Activated CD4-positive, alpha-beta memory T cell treated with anti-CD3 and anti-CD28 coated beads, Interleukin-2, amount 10 ng/mL, durations not matched to agents 7 days and 5 days (primary cell): ENCODE results near the gene PRKN. TPM values are rescaled to one million over a fixed set of nuclear protein-coding genes. Genes with fewer than 3 reads are reported as not detected.

Experiments
- CTCF ChIA-PET: fragments of 350-600 bp; sonication (Branson Sonifier 250); formaldehyde crosslinking; loops from one replicate; lab custom pipeline; 2021; ENCODE audit warnings: antibody characterized with exemption, inconsistent platforms; lab: Charles Lee
- POLR2A ChIA-PET: fragments of 350-600 bp; sonication (Branson Sonifier 250); formaldehyde crosslinking; loops from one replicate; lab custom pipeline; 2021; ENCODE audit warnings: antibody characterized with exemption; lab: Charles Lee
- DNase-seq: peaks from one replicate; pipeline ENCODE4 v3.0.0-alpha.2; 2020
- H3K27ac Mint-ChIP-seq: one replicate; pipeline ENCODE4 v1.8.0; 2021; ENCODE audit warnings: mild to moderate bottlenecking, mixed read lengths
- H3K27me3 Mint-ChIP-seq: one replicate; pipeline ENCODE4 v1.8.0; 2021; ENCODE audit warnings: mixed read lengths
- H3K36me3 Mint-ChIP-seq: one replicate; pipeline ENCODE4 v1.8.0; 2021; ENCODE audit warnings: low read depth, mixed read lengths
- H3K4me1 Mint-ChIP-seq: one replicate; pipeline ENCODE4 v1.8.0; 2021; ENCODE audit warnings: mixed read lengths
- H3K4me3 Mint-ChIP-seq: one replicate; pipeline ENCODE4 v1.8.0; 2021; ENCODE audit warnings: mild to moderate bottlenecking, mixed read lengths
- H3K9me3 Mint-ChIP-seq: one replicate; pipeline ENCODE4 v1.8.0; 2021; ENCODE audit warnings: mixed read lengths
- total RNA-seq, 2 experiments: library from RNA; stranded (reverse); gene quantifications; one replicate each; pipeline ENCODE4 v1.2.3, GENCODE V29; 2021

The PRKN gene
- total RNA-seq, 2 experiments from 2014 or later, result 0.13 to 0.43 TPM

- CTCF ChIA-PET, result interaction anchor here (1.6 kb wide), 1 partner anchor 16 kb away, joined by 4 read pairs; no protein-coding TSS in a partner anchor
- POLR2A ChIA-PET, result no interaction called here
Observed at GRCh38 chr6:161463071-161463470, 1264.5 kb downstream of the PRKN start.

GRCh38 chr6:161462148-161462547 lies 1265.4 kb downstream of the PRKN start:
- no peaks in the 10 kb centered on the region for H3K9me3 Mint-ChIP-seq
- H3K4me1 Mint-ChIP-seq, result peaks cover 22% of the 10 kb centered on the region
- POLR2A ChIA-PET, result no interaction called here
- CTCF ChIA-PET, result interaction anchor here (0.9 to 1.6 kb wide), 3 partner anchors 15 to 998 kb away, joined by 4 to 5 read pairs (median 4); no protein-coding TSS in a partner anchor
- H3K36me3 Mint-ChIP-seq, result no peaks in the 10 kb centered on the region
- H3K4me3 Mint-ChIP-seq, result no peak overlapping the region
- no peak overlapping the region for H3K27ac Mint-ChIP-seq
- H3K27me3 Mint-ChIP-seq, result no peaks in the 10 kb centered on the region
- no peak for DNase-seq

More at GRCh38 chr6:161463071-161463470, 1264.5 kb downstream of the PRKN start:
- no peak for DNase-seq
- Mint-ChIP-seq H3K9me3 (no peaks in the 10 kb centered on the region), H3K27me3 (no peaks in the 10 kb centered on the region), H3K36me3 (no peaks in the 10 kb centered on the region), H3K4me3 (no peak overlapping the region), H3K27ac (no peak overlapping the region), H3K4me1 (peaks cover 15% of the 10 kb centered on the region)

- peaks cover 22% of the 10 kb centered on the region for H3K4me1 Mint-ChIP-seq
- no peaks in the 10 kb centered on the region for H3K27me3 Mint-ChIP-seq
- no peaks in the 10 kb centered on the region for H3K9me3 Mint-ChIP-seq
- no peak overlapping the region for H3K27ac Mint-ChIP-seq
- CTCF ChIA-PET, result interaction anchor here (0.7 to 1.5 kb wide), 3 partner anchors 17 to 41 kb away, joined by 3 to 6 read pairs (median 5); no protein-coding TSS in a partner anchor
- no peak overlapping the region for H3K4me3 Mint-ChIP-seq
- POLR2A ChIA-PET, result no interaction called here
- peak; percentile 21 for DNase-seq
- no peaks in the 10 kb centered on the region for H3K36me3 Mint-ChIP-seq
Observed at GRCh38 chr6:161459008-161459615, 1268.5 kb downstream of the PRKN start.

GRCh38 chr6:161458201-161458951 lies 1269.2 kb downstream of the PRKN start:
- no peak for DNase-seq
- Mint-ChIP-seq H3K4me1 (peaks cover 22% of the 10 kb centered on the region), H3K9me3 (no peaks in the 10 kb centered on the region), H3K27ac (no peak overlapping the region), H3K36me3 (no peaks in the 10 kb centered on the region), H3K4me3 (no peak overlapping the region), H3K27me3 (no peaks in the 10 kb centered on the region)
- CTCF ChIA-PET, result interaction anchor here (1.1 to 1.5 kb wide), 2 partner anchors 28 to 40 kb away, joined by 5 to 6 read pairs; no protein-coding TSS in a partner anchor
- POLR2A ChIA-PET, result no interaction called here

GRCh38 chr6:161455848-161456247 lies 1271.7 kb downstream of the PRKN start:
- CTCF ChIA-PET, result interaction anchor here (1.8 kb wide), 1 partner anchor 37 kb away, joined by 7 read pairs; no protein-coding TSS in a partner anchor
- no peak overlapping the region for H3K4me3 Mint-ChIP-seq
- no peaks in the 10 kb centered on the region for H3K9me3 Mint-ChIP-seq
- H3K27me3 Mint-ChIP-seq, result no peaks in the 10 kb centered on the region
- peaks cover 22% of the 10 kb centered on the region for H3K4me1 Mint-ChIP-seq
- no peaks in the 10 kb centered on the region for H3K36me3 Mint-ChIP-seq
- POLR2A ChIA-PET, result no interaction called here
- DNase-seq, result no peak
- H3K27ac Mint-ChIP-seq, result no peak overlapping the region

- Mint-ChIP-seq H3K36me3 (no peaks in the 10 kb centered on the region), H3K4me1 (peaks cover 11% of the 10 kb centered on the region), H3K27me3 (no peaks in the 10 kb centered on the region), H3K27ac (no peak overlapping the region), H3K9me3 (no peaks in the 10 kb centered on the region), H3K4me3 (no peak overlapping the region)
- CTCF ChIA-PET, result no interaction called here
- POLR2A ChIA-PET, result no interaction called here
- DNase-seq, result no peak
Observed at GRCh38 chr6:161453558-161453957, 1274.0 kb downstream of the PRKN start.

- ChIA-PET POLR2A (no interaction called here), CTCF (interaction anchor here (1.1 kb wide), 1 partner anchor 34 kb away, joined by 4 read pairs; no protein-coding TSS in a partner anchor)
- no peak for DNase-seq
- Mint-ChIP-seq H3K36me3 (no peaks in the 10 kb centered on the region), H3K4me3 (no peak overlapping the region), H3K4me1 (peaks cover under 1% of the 10 kb centered on the region), H3K9me3 (no peaks in the 10 kb centered on the region), H3K27me3 (peaks cover 2% of the 10 kb centered on the region), H3K27ac (no peak overlapping the region)
Observed at GRCh38 chr6:161452241-161452640, 1275.3 kb downstream of the PRKN start.

- CTCF ChIA-PET, result no interaction called here
- no peaks in the 10 kb centered on the region for H3K36me3 Mint-ChIP-seq
Observed at GRCh38 chr6:161449521-161449920, 1278.0 kb downstream of the PRKN start.

GRCh38 chr6:161446949-161447348 lies 1280.6 kb downstream of the PRKN start:
- no peak overlapping the region for H3K4me3 Mint-ChIP-seq
- no peak overlapping the region for H3K27ac Mint-ChIP-seq
- DNase-seq, result no peak
- CTCF ChIA-PET, result interaction anchor here (1.0 to 1.5 kb wide), 2 partner anchors 15 to 29 kb away, joined by 4 to 5 read pairs; no protein-coding TSS in a partner anchor
- POLR2A ChIA-PET, result no interaction called here
- no peaks in the 10 kb centered on the region for H3K36me3 Mint-ChIP-seq
- H3K9me3 Mint-ChIP-seq, result no peaks in the 10 kb centered on the region
- H3K4me1 Mint-ChIP-seq, result no peaks in the 10 kb centered on the region
- H3K27me3 Mint-ChIP-seq, result peaks cover 2% of the 10 kb centered on the region

More at GRCh38 chr6:161449521-161449920, 1278.0 kb downstream of the PRKN start:
- Mint-ChIP-seq H3K4me1 (no peaks in the 10 kb centered on the region), H3K9me3 (no peaks in the 10 kb centered on the region), H3K27ac (no peak overlapping the region), H3K27me3 (peaks cover 2% of the 10 kb centered on the region), H3K4me3 (no peak overlapping the region)
- POLR2A ChIA-PET, result no interaction called here
- no peak for DNase-seq

- H3K36me3 Mint-ChIP-seq, result no peaks in the 10 kb centered on the region
- no peak overlapping the region for H3K27ac Mint-ChIP-seq
- CTCF ChIA-PET, result interaction anchor here (1.0 to 1.5 kb wide), 2 partner anchors 16 to 28 kb away, joined by 4 to 5 read pairs; no protein-coding TSS in a partner anchor
- H3K4me3 Mint-ChIP-seq, result no peak overlapping the region
- H3K4me1 Mint-ChIP-seq, result no peaks in the 10 kb centered on the region
- no peaks in the 10 kb centered on the region for H3K9me3 Mint-ChIP-seq
- no peak for DNase-seq
- POLR2A ChIA-PET, result no interaction called here
- peaks cover 2% of the 10 kb centered on the region for H3K27me3 Mint-ChIP-seq
Observed at GRCh38 chr6:161446296-161446925, 1281.2 kb downstream of the PRKN start.

GRCh38 chr6:161445021-161445799 lies 1282.4 kb downstream of the PRKN start:
- no peaks in the 10 kb centered on the region for H3K4me1 Mint-ChIP-seq
- H3K27me3 Mint-ChIP-seq, result peaks cover 2% of the 10 kb centered on the region
- H3K9me3 Mint-ChIP-seq, result no peaks in the 10 kb centered on the region
- ChIA-PET CTCF (interaction anchor here (1.5 kb wide), 1 partner anchor 27 kb away, joined by 5 read pairs; no protein-coding TSS in a partner anchor), POLR2A (no interaction called here)
- no peak overlapping the region for H3K4me3 Mint-ChIP-seq
- no peaks in the 10 kb centered on the region for H3K36me3 Mint-ChIP-seq
- DNase-seq, result no peak
- H3K27ac Mint-ChIP-seq, result no peak overlapping the region

- Mint-ChIP-seq H3K36me3 (no peaks in the 10 kb centered on the region), H3K27me3 (peaks cover 2% of the 10 kb centered on the region), H3K4me1 (no peaks in the 10 kb centered on the region), H3K4me3 (no peak overlapping the region), H3K9me3 (no peaks in the 10 kb centered on the region), H3K27ac (no peak overlapping the region)
- peak; percentile 24 for DNase-seq
- CTCF ChIA-PET, result interaction anchor here (1.2 kb wide), 1 partner anchor 26 kb away, joined by 5 read pairs; no protein-coding TSS in a partner anchor
- POLR2A ChIA-PET, result no interaction called here
Observed at GRCh38 chr6:161444464-161444863, 1283.1 kb downstream of the PRKN start.
